ENCODE results near the gene LILRB2.
A peak's percentile ranks its signal among the peaks of the same experiment; 100 is the strongest.
"Not testable (repeated sequence)": the region's sequence is repeated elsewhere in the genome, so short reads cannot be mapped to it uniquely, and the experiment has no call there.

LILRB2 gene

GRCh38 chr19:54242234-54242633 lies 38.7 kb downstream of the LILRB2 start:
- not testable (repeated sequence) for DNase-seq (ENCODE audit: low read depth in 2 of 2)

DNA sequence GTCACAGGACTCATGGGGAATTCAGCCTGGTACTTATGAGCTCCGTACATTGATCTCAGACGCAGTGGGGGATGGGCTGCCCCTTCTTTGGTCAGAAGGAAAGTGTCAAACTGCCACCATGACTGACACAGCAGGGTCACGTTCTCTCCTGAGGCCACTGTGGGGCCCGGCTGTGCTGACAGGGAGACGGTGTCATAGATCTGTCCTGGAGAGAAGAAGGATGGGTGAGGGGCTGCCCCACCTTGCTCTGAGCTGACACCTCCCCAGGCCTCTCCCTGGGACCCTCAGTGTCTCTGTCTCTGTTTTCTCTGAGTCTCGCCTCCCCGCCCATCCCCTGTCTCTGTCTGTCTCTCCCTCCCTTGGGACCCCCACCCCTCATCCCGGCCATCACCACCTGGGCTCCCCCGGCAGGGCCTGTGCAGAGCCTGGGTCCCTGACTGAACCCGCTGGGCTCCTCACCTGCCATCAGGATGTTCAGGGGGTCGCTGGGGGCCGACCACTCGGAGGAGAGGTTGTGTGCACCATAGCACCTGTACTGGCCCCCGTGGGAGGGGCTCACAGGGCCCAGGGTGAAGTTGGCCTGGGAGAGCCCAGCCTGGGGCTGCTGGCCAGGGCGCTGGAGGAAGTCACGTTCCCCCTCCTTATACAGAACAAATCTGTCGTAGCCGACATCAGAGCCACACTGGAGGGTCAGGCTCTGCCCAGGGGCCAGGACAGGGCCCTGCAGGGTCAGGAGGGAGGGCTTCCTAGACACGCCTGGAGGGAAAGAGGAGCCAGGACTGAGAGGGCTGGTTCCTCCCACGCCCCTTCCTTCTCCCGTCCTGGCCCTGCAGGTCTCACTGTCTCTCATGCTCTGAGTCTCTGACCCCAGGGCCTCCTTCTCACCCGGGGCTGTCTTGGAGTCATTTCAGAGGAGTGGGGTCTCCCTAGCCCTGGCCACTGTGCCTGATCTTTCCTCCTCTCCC lies 40.3 kb downstream of the LILRB2 start:
- not testable (repeated sequence) for DNase-seq (ENCODE audit: low read depth in 2 of 2)

DNA sequence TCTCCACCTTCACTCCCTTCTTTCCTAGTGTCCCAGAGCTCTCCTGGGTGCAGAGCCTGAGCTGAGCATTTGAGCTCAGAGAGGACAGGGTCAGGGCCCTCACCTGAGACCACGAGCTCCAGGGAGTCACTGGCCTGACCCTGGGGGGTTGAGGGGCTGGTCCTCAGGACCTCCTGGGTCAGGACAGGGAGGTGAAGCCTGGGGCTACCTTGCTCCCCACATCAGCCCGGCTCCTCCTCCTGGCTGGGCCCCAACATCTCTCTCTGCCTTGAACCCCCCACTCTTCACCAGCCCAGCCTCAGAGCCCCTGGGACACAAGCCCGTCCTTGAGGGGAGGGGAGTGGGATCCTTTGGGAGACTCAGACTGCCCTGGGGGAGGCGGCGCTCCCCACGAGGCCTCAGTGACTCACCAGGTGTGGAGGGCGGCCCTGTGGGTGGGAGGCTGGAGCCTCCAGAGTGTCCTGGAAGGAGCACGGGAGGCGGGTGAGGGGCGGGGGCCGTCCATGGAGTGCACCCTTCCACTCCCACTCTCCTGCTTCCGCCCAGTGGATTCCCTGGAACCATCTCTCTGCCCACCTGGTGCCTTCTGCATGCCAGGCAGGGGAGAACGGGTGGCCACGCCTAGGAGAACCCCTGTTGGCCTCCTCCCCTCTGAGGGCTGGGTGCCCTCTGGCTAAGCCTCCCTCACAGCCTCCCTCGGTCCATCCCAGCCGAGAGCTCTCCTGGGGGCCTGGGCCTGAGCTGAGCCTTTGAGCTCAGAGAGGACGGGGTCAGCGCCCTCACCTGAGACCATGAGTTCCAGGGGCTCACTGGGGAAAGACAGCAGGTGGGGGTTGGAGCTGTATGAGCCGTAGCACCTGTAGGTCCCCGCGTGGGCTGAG lies 41.2 kb downstream of the LILRB2 start:
- not testable (repeated sequence) for DNase-seq (ENCODE audit: low read depth in 2 of 2)

DNA sequence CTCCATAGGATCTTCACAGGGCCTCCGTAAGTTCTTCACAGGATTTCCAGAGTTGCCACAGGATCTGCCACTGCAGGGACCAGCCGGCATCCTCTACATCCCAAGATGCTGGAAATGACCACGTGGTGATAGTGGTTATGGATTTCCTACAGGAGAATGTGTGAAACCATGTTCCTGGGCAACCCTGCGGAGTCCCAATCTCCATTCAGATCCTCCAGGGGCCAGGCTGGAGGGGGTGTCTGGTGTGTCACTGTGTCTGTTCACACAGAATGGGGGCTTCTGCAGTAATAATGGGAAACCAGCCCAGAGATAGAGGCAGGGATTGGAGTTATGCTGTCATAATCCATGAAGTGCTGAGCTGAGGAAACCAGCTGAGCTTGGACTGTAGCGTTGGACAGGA lies 47.0 kb downstream of the LILRB2 start:
- no peak for DNase-seq (ENCODE audit: low read depth in 2 of 2)

DNA sequence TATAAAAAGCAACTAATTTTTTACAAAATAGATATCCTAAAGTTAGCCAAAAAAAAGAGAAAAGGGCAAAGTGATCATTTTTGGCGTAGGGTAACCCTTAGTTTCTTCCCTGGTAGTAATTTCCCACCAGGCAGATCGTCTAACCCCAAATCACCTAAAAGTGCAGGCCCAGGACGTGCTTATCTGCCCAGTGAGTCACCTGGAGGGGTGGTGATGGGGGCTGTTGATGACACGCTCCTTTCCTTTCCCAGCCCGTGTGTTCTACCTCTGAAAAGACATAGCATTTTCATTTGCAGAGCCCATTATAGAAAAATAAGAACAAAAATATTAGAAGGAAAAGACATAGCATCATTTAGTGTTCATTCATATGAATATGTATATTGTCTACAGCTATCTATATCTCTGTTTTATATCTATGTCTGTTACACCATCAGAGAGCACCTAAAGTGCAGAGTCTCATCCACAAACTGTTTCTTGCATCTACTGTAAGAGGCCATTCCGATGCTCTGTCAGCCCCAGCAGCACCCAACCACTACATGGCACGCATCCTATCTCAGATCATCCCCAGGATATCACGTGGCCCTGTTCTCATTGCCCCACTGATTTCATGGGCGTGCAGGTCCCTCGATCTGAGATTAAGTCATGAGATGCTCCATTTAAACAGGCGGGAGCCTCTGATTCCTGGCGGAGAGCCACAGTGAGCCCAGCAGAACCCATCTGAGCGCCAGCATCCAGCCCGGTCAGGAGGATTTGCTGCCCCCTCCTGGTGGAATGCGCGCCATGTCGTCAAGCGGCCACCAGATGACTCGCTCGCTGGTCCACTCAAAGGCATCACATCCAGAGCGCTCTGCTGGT lies 49.6 kb downstream of the LILRB2 start:
- DNase-seq (ENCODE audit: low read depth in 2 of 2): peak; percentile 78 to 81

DNA sequence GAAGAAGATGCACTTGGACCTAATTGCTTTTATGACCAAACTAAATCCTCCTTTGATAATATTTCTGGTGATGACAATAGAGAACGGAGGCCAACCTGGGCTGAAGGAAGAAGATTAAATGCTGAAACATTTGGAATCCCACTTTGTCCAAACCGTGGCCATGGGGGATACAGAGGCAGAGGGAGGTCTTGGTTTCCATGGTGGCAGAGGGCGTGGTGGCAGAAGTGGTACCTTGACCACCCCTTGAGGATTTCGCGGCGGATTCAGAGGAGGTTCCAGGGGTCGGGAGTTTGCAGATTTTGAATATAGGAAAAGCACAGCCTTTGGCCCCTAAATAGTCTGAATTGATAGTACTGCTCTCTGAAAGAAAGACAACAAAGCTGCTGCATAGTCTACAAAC lies 50.9 kb downstream of the LILRB2 start:
- DNase-seq (ENCODE audit: low read depth in 2 of 2): no peak

DNA sequence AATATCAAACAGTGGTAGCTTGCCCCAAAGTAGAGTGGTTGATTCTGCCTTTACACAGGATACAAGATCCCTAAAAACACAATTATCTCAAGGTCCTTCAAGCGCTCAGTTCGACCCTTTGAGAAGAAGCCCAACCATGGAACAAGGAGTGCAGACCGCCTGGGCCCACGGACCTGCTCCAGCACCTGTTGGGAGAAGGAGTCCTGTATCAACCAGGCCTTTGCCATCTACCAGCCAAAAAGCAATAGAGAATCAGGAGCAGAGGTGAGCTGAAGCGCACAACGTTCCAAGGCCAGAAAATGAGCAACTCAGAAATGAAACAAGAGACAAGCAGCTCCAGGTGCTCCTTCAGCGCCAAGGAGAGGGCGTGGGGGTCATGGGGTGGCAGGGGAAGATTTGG lies 51.8 kb downstream of the LILRB2 start:
- DNase-seq (ENCODE audit: low read depth in 2 of 2): no peak

DNA sequence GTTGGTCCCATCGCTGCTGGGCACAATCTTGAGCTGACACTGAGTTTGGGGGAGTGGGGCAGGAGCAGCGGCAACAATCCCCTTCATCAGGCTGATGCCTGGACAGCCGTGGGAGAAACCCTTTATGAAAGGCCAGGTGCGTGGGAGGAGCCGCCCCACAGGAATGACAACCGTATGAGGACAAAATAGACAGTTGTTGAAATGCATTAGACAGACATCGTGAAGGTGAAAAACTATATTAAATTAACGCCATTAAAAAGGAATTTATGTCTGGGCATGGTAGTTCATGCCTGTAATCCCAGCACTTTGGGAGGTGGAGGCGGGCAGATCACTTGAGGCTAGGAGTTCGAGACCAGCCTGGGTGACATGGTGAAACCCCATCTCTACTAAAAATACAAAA lies 56.3 kb downstream of the LILRB2 start:
- DNase-seq (ENCODE audit: low read depth in 2 of 2): not testable (repeated sequence)

- not testable (repeated sequence) for DNase-seq (ENCODE audit: low read depth in 2 of 2)
Measured at GRCh38 chr19:54223937-54224281, 57.0 kb downstream of the LILRB2 start.
